Measurements from ENCODE around the gene PLEKHA3. TPM values are rescaled to one million over a fixed set of nuclear protein-coding genes. Genes with fewer than 3 reads are reported as not detected.

Gene PLEKHA3
- total RNA-seq, 4 donors from 2014 or later = 9.1 to 45.5 (median 14.2) TPM

- Histone ChIP-seq H3K9me3 (no peaks in the 10 kb centered on the region), H3K27me3 (no peaks in the 10 kb centered on the region), H3K4me3 (no peak overlapping the region), H3K36me3 (no peaks in the 10 kb centered on the region), H3K27ac (no peak overlapping the region), H3K4me1 (no peaks in the 10 kb centered on the region)
- no peak for DNase-seq
- intact Hi-C loops (cut with DNase I; ENCODE audit: low total_unique reads) = no loop called here
- TF ChIP-seq POLR2A (IDR thresholded peaks at IDR 0.05) = no peak
- TF ChIP-seq, protein P1, sequence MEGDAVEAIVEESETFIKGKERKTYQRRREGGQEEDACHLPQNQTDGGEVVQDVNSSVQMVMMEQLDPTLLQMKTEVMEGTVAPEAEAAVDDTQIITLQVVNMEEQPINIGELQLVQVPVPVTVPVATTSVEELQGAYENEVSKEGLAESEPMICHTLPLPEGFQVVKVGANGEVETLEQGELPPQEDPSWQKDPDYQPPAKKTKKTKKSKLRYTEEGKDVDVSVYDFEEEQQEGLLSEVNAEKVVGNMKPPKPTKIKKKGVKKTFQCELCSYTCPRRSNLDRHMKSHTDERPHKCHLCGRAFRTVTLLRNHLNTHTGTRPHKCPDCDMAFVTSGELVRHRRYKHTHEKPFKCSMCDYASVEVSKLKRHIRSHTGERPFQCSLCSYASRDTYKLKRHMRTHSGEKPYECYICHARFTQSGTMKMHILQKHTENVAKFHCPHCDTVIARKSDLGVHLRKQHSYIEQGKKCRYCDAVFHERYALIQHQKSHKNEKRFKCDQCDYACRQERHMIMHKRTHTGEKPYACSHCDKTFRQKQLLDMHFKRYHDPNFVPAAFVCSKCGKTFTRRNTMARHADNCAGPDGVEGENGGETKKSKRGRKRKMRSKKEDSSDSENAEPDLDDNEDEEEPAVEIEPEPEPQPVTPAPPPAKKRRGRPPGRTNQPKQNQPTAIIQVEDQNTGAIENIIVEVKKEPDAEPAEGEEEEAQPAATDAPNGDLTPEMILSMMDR (IDR thresholded peaks at IDR 0.05) = no peak
Observed at GRCh38 chr2:178526256-178526655, 46.0 kb downstream of the PLEKHA3 start.

- intact Hi-C loops (cut with DNase I; ENCODE audit: low total_unique reads) = no loop called here
- no peak overlapping the region for H3K4me3 ChIP-seq
- no peaks in the 10 kb centered on the region for H3K36me3 ChIP-seq
- no peaks in the 10 kb centered on the region for H3K4me1 ChIP-seq
- H3K27ac ChIP-seq = no peak overlapping the region
- no peaks in the 10 kb centered on the region for H3K9me3 ChIP-seq
- no peaks in the 10 kb centered on the region for H3K27me3 ChIP-seq
- no peak for TF ChIP-seq POLR2A (IDR thresholded peaks at IDR 0.05)
- TF ChIP-seq, protein P1 (IDR thresholded peaks at IDR 0.05) = no peak
- no peak for DNase-seq
Observed at GRCh38 chr2:178527592-178527991, 47.3 kb downstream of the PLEKHA3 start.

DNA sequence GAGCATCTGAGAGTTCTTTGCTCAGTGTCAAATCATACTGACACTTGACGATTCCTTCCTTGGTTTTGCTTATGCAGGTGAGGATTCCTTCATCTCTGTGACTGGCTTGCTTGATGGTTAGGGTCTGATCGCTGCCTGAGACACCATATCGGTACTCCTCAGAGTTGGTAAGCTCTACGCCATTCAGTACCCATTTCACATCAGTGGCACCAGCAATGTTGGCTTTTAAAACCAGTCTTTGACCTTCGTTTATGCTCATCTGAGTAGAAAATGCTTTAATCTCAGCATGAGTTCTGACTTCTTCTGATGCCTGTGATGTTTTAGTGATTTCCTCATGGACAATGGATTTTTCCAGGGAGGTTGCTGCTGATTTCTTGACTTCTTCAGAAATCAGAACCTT, 48.4 kb downstream of the PLEKHA3 start:
- DNase-seq = no peak
- H3K27ac ChIP-seq = no peak overlapping the region
- no peak for TF ChIP-seq POLR2A (IDR thresholded peaks at IDR 0.05)
- TF ChIP-seq, protein P1 (IDR thresholded peaks at IDR 0.05) = no peak
- no peaks in the 10 kb centered on the region for H3K4me1 ChIP-seq
- intact Hi-C loops (cut with DNase I; ENCODE audit: low total_unique reads) = no loop called here
- no peaks in the 10 kb centered on the region for H3K9me3 ChIP-seq
- H3K27me3 ChIP-seq = no peaks in the 10 kb centered on the region
- no peak overlapping the region for H3K4me3 ChIP-seq
- H3K36me3 ChIP-seq = no peaks in the 10 kb centered on the region

DNA sequence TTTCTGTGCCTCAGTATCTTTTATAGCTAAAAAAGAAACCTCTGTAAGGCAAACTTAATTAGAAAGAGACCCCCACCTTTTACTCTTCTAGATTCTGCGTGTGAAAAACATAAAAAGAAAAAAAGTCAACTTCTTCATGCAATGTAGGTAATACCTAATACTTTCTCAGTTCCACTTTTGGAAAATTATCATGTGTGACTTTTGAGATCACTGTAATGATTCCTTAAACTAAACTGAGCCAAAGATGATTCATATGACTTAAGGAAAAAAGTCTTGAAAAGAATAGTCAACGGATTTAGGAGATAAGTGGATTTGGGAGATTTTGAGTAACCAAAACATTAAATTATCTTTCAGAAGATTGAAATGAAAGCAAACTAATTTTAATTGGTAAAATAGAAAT, 48.9 kb downstream of the PLEKHA3 start:
- H3K4me3 ChIP-seq = no peak overlapping the region
- intact Hi-C loops (cut with DNase I; ENCODE audit: low total_unique reads) = no loop called here
- no peak overlapping the region for H3K27ac ChIP-seq
- H3K9me3 ChIP-seq = no peaks in the 10 kb centered on the region
- H3K4me1 ChIP-seq = no peaks in the 10 kb centered on the region
- DNase-seq = no peak
- TF ChIP-seq, protein P1 (IDR thresholded peaks at IDR 0.05) = no peak
- H3K27me3 ChIP-seq = no peaks in the 10 kb centered on the region
- no peaks in the 10 kb centered on the region for H3K36me3 ChIP-seq

DNA sequence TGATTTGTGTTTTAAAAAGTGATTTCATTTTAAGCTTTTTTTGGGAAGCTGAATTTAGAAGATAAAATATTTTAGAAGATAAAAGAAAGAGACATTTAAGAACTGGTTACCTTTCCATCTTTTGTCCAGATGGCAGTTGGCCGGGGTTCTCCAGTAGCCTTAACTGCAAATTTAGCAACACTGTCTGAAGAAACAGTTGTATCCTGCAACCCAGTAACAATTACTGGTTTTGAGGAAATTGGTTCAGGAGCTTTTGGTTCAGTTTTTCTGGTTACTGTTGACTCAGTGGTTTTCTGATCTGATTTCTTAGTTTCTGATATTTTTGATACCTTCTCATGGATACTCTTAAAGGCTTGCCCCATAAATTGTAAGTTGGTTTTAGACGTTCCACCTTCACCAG, 49.9 kb downstream of the PLEKHA3 start:
- H3K27me3 ChIP-seq = no peaks in the 10 kb centered on the region

More for the DNA sequence above, 49.9 kb downstream of the PLEKHA3 start:
- Histone ChIP-seq H3K36me3 (no peaks in the 10 kb centered on the region), H3K9me3 (no peaks in the 10 kb centered on the region), H3K27ac (no peak overlapping the region), H3K4me3 (no peak overlapping the region), H3K4me1 (no peaks in the 10 kb centered on the region)
- intact Hi-C loops (cut with DNase I; ENCODE audit: low total_unique reads) = no loop called here
- DNase-seq = no peak
- TF ChIP-seq POLR2A (IDR thresholded peaks at IDR 0.05) = no peak
- TF ChIP-seq, protein P1 (IDR thresholded peaks at IDR 0.05) = no peak

Measured in uterus (tissue), 4 donors.